ENCODE data around the gene QKI.

DNA sequence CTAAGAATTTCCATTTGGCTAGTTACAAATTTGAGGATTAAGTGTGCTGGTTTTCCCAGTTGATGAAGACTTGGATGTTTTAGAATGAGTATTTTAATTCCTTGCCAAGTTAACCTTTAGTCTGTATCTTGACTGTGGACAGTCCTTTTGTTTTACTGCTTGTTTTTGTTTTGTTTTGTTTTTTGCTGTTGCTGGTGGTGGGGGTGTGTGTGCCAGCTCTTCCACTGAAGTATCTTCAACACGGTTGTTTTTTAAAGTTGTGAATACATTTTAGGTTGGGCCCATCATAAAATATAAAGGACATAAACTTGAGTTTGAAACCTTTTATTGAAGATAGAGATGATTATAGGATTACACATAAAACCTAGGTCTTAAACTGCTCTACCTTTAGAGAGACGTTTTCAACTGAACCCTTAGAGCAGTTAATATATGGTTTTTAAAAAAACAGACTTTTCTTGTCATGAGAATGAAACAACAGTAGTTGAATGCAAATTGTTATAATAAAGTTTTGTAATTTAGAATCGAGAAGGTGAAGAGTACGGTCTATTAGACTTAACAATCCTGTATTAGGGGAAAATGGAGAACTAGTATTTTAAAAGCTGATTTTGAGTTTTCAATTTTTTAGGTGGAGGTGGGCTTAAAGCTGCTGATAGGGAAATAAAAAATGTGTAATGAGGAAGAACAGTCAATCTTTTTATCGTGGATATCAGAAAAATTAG lies 4.0 kb downstream of the QKI start:
- TF ChIP-seq, protein P1, sequence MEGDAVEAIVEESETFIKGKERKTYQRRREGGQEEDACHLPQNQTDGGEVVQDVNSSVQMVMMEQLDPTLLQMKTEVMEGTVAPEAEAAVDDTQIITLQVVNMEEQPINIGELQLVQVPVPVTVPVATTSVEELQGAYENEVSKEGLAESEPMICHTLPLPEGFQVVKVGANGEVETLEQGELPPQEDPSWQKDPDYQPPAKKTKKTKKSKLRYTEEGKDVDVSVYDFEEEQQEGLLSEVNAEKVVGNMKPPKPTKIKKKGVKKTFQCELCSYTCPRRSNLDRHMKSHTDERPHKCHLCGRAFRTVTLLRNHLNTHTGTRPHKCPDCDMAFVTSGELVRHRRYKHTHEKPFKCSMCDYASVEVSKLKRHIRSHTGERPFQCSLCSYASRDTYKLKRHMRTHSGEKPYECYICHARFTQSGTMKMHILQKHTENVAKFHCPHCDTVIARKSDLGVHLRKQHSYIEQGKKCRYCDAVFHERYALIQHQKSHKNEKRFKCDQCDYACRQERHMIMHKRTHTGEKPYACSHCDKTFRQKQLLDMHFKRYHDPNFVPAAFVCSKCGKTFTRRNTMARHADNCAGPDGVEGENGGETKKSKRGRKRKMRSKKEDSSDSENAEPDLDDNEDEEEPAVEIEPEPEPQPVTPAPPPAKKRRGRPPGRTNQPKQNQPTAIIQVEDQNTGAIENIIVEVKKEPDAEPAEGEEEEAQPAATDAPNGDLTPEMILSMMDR (IDR thresholded peaks at IDR 0.05), result no peak
- TF ChIP-seq POLR2A (IDR thresholded peaks at IDR 0.05), result no peak
